NCI-H1417 treated with DMSO at 0.1 percent for 48 hours (cell line): ENCODE data around the gene DUSP19.

Source experiments
- DNase-seq: peaks from one replicate; lab custom pipeline; 2025; lab: John Stamatoyannopoulos, UW

The DUSP19 gene

DNA sequence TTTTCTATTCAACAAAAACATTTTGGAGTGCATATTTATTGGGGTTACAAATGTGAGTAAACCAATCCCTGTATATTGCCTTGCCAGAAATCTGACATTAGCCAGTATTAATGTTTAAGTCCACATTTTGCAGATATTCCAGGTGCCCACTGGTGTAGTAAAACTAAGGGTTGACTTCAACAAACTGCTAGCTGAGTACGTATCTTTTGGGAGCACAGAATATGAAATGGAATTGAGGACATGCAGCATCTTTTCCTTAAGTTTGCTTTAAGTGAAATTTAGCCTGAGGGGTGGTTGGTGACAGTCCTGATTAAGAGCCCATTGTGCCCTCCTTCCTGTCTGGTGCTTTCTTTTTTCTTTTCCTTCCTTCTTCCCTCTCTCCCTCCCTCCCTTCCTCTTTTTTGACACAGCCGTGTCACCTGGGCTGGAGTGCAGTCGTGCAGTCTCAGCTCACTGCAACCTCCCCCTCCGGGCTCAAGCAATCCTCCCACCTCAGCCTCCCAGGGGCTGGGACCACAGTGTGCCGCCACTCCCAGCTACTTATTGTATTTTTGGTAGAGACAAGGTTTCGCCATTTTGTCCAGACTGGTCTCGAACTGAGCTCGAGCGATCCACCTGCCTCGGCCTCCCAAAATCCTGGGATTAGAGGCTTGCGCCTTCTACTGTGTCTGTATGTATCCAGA lies 47.3 kb downstream of the DUSP19 start:
- no peak for DNase-seq

DNA sequence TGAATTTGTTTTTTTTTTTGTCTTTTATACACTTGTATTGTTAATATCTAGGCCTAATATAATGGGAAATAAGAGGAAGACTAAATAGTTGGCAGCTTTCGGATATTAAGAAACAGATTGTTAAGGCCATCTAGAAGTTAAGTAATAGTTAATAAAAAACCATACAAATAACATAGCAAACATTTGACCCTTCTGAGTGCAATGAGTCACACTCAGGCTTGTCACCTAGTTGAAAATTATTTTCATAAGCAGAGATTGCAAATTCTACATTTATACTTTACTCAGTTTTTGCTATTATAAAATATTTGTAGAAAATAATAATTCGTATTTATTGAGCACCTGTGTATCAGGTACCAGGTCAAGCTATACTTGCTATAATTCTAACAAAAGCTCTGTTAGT lies 48.1 kb downstream of the DUSP19 start:
- no peak for DNase-seq

DNA sequence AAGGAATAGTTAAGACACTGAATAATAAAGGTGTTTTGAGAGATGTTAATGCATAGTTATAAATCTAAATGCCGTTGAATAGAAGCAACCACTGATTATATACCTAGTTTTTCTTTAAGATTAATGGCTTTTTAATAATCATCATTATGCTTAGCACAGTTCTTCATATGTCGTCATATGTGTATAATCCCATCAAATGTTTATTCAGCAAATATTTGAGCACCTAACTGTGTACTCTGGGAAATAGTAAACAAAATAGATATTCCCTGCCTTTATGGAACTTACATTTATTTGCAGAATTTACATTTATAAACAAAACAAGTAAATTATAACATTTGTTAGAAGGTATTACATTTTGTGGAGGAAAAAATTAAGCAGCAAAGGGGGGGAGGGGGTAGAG lies 55.5 kb downstream of the DUSP19 start:
- no peak for DNase-seq

DNA sequence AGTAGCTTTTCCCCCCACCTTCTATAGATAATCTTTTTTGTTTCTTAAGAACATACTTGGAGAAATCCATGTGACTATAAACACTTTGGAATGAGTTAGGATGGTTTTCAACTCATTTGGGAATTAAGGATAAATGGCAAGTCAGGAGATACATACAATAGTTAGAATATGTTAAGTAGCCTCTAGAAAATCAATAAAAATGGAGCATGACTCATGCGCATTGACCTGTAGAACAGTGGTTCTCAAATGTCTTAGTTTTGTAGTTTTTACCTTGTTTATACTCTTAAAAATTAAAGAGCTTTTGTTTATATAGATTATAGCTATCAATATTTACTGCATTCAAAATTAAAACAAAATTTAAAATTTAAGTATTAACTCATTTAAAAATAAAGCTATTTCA lies 70.4 kb downstream of the DUSP19 start:
- DNase-seq, result no peak

GRCh38 chr2:183149489-183149888 lies 70.9 kb downstream of the DUSP19 start:
- DNase-seq, result no peak
